Body of pancreas (tissue), 4 donors: ENCODE results near the gene CPLX3.

Experiments used
- POLR2A ChIP-seq, 3 donors: fragments of 450-650 bp; IDR thresholded peaks; one replicate each; pipeline ENCODE4 v1.6.1; 2016; ENCODE audit warnings: antibody characterized with exemption in 3 of 3, mild to moderate bottlenecking in 2 of 3
- TF ChIP-seq, protein P1 (sequence below), 7 experiments: fragments of 450-650 bp in 4 of 7; fragments of 200-600 bp in 3 of 7; sonication (generic) in 3 of 7; IDR thresholded peaks; one replicate each; pipeline ENCODE4 v1.5.1; 2016 to 2019; ENCODE audit warnings: antibody characterized with exemption in 7 of 7

DNA sequence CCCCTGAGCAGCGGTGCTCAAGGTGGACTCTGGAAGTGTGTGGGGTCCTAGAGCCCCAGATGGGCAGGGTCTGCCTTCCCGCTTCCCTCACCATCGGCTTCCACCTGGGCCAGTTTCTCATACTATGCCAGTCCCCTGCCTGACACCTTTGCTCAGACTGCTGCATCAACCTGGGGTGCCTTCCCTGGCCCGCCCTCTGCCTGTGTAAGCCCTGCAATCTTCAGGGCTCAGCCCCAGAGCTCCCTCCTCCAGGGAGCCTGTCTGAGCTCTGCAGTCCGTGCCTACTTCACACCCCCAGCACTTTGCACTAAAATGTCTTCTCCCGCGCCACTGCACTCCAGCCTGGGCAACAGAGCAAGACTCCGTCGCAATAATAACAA lies 31.5 kb upstream of the CPLX3 start:
- TF ChIP-seq, protein P1, sequence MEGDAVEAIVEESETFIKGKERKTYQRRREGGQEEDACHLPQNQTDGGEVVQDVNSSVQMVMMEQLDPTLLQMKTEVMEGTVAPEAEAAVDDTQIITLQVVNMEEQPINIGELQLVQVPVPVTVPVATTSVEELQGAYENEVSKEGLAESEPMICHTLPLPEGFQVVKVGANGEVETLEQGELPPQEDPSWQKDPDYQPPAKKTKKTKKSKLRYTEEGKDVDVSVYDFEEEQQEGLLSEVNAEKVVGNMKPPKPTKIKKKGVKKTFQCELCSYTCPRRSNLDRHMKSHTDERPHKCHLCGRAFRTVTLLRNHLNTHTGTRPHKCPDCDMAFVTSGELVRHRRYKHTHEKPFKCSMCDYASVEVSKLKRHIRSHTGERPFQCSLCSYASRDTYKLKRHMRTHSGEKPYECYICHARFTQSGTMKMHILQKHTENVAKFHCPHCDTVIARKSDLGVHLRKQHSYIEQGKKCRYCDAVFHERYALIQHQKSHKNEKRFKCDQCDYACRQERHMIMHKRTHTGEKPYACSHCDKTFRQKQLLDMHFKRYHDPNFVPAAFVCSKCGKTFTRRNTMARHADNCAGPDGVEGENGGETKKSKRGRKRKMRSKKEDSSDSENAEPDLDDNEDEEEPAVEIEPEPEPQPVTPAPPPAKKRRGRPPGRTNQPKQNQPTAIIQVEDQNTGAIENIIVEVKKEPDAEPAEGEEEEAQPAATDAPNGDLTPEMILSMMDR (IDR thresholded peaks at IDR 0.05) = no peak
- TF ChIP-seq POLR2A (IDR thresholded peaks at IDR 0.05) = no peak
